ENCODE data around the gene C1QTNF12.

C1QTNF12 gene

DNA sequence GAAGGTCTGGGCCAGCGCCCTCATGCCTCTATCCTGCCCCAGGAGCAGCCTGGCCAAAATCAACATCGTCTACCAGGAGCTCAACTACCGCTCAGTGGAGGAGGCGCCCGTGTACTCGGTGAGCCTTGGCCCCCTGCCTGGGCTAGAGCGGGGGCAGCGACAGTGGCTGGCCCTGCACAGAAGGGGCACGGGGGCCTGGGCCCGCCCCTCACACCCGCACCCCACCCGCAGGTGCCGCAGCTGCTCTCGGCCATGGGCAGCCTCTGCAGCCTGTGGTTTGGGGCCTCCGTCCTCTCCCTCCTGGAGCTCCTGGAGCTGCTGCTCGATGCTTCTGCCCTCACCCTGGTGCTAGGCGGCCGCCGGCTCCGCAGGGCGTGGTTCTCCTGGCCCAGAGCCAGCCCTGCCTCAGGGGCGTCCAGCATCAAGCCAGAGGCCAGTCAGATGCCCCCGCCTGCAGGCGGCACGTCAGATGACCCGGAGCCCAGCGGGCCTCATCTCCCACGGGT is 44.6 kb upstream of the C1QTNF12 start:
- Histone ChIP-seq H3K27ac (ENCODE audit: poor library complexity, severe bottlenecking) (no peak overlapping the region), H3K4me1 (ENCODE audit: insufficient read depth, poor library complexity, severe bottlenecking) (no peaks in the 10 kb centered on the region), H3K27me3 (ENCODE audit: insufficient read depth, poor library complexity, severe bottlenecking) (no peaks in the 10 kb centered on the region), H3K4me3 (ENCODE audit: severe bottlenecking) (no peak overlapping the region), H3K9me3 (ENCODE audit: severe bottlenecking) (no peaks in the 10 kb centered on the region), H3K36me3 (ENCODE audit: low read depth) (no peaks in the 10 kb centered on the region)
- ATAC-seq (ENCODE audit: low read depth) (peak; percentile 35), DNase-seq (ENCODE audit: low spot score) (no peak)
- TF ChIP-seq, protein P1, sequence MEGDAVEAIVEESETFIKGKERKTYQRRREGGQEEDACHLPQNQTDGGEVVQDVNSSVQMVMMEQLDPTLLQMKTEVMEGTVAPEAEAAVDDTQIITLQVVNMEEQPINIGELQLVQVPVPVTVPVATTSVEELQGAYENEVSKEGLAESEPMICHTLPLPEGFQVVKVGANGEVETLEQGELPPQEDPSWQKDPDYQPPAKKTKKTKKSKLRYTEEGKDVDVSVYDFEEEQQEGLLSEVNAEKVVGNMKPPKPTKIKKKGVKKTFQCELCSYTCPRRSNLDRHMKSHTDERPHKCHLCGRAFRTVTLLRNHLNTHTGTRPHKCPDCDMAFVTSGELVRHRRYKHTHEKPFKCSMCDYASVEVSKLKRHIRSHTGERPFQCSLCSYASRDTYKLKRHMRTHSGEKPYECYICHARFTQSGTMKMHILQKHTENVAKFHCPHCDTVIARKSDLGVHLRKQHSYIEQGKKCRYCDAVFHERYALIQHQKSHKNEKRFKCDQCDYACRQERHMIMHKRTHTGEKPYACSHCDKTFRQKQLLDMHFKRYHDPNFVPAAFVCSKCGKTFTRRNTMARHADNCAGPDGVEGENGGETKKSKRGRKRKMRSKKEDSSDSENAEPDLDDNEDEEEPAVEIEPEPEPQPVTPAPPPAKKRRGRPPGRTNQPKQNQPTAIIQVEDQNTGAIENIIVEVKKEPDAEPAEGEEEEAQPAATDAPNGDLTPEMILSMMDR (IDR thresholded peaks at IDR 0.05; ENCODE audit: poor library complexity, severe bottlenecking): no peak

DNA sequence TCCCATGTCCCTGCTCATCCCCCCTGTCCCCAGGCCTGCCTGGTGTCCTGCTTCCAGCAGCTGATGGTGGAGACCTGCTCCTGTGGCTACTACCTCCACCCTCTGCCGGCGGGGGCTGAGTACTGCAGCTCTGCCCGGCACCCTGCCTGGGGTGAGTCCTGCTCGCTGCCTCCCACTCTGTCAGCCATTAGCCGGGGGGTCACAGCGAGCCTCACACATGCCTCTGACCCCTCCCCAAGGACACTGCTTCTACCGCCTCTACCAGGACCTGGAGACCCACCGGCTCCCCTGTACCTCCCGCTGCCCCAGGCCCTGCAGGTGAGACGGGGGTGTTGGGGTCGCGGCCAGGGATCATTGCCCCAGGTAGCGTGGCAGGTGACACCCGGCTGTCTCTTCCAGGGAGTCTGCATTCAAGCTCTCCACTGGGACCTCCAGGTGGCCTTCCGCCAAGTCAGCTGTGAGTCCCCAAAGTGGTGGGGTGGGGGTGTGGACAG is 43.8 kb upstream of the C1QTNF12 start:
- no peak for ATAC-seq (ENCODE audit: low read depth)
- Histone ChIP-seq H3K27me3 (ENCODE audit: insufficient read depth, poor library complexity, severe bottlenecking) (no peaks in the 10 kb centered on the region), H3K9me3 (ENCODE audit: severe bottlenecking) (no peaks in the 10 kb centered on the region), H3K27ac (ENCODE audit: poor library complexity, severe bottlenecking) (no peak overlapping the region), H3K4me1 (ENCODE audit: insufficient read depth, poor library complexity, severe bottlenecking) (no peaks in the 10 kb centered on the region), H3K4me3 (ENCODE audit: severe bottlenecking) (no peak overlapping the region), H3K36me3 (ENCODE audit: low read depth) (no peaks in the 10 kb centered on the region)
- TF ChIP-seq, protein P1 (IDR thresholded peaks at IDR 0.05; ENCODE audit: poor library complexity, severe bottlenecking): peak; percentile 28
- no peak for DNase-seq (ENCODE audit: low spot score)

DNA sequence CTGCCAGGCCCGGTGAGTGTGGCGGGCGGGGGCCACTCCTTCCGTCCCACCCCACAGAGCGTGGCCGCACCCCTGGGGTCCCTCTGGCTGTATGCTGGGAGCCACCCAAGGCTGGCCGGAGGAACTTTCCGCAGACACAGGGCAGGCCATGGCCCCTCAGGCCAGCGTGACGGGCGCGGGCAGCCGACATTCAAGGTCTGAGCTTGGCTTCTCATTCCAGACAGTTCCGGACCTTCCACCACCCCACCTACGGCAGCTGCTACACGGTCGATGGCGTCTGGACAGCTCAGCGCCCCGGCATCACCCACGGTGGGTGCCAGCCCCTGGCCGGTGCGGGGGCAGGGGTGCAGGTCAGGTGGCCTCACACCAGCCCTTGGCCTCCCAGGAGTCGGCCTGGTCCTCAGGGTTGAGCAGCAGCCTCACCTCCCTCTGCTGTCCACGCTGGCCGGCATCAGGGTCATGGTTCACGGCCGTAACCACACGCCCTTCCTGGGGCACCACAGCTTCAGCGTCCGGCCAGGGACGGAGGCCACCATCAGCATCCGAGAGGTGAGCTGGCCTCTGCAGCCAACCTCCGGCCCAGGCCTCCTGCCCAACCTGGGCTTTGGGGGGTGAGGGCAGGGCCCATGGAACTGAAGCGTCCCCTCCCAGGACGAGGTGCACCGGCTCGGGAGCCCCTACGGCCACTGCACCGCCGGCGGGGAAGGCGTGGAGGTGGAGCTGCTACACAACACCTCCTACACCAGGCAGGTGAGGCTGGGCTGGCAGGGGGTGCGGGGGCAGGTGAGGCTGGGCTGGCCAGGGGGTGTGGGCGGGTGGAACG is 41.0 kb upstream of the C1QTNF12 start:
- no peaks in the 10 kb centered on the region for H3K36me3 ChIP-seq (ENCODE audit: low read depth)
- no peak overlapping the region for H3K4me3 ChIP-seq (ENCODE audit: severe bottlenecking)
- no peak for DNase-seq (ENCODE audit: low spot score)
- H3K27ac ChIP-seq (ENCODE audit: poor library complexity, severe bottlenecking): no peak overlapping the region
- no peak for ATAC-seq (ENCODE audit: low read depth)
- no peaks in the 10 kb centered on the region for H3K9me3 ChIP-seq (ENCODE audit: severe bottlenecking)
- TF ChIP-seq, protein P1 (IDR thresholded peaks at IDR 0.05; ENCODE audit: poor library complexity, severe bottlenecking): no peak
- H3K27me3 ChIP-seq (ENCODE audit: insufficient read depth, poor library complexity, severe bottlenecking): no peaks in the 10 kb centered on the region
- no peaks in the 10 kb centered on the region for H3K4me1 ChIP-seq (ENCODE audit: insufficient read depth, poor library complexity, severe bottlenecking)

DNA sequence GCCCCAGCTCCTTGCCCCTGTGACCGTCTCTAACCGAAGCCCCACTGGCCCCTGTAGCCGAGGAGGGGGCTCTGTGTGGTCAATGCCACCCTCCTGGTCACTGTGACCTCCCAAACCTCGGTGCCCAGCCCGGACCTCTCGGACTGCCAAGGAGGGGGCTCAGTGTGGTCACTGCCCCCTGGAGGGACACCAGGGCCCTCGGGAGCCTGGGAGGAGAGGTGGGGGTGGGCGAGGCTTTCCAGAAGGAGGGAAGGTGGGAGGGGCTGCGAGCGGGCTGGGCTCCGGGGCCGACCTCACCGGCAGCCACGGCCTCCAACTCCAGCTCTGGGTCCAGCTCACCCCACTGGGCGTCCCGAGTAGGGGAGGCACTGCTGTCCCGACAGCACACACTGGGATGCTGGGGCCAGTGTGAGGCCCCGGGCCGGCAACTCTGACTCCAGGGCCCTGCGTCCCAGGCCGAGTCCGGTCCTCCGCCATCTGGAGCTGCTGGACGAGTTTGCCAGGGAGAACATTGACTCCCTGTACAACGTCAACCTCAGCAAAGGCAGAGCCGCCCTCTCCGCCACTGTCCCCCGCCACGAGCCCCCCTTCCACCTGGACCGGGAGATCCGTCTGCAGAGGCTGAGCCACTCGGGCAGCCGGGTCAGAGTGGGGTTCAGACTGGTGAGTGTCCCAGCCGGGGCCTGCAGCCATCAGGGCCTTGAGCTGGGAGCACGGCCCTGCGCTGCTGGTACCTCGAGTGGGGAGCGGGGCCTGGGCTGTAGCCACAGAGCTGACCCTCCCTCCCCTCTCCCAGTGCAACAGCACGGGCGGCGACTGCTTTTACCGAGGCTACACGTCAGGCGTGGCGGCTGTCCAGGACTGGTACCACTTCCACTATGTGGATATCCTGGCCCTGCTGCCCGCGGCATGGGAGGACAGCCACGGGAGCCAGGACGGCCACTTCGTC is 40.1 kb upstream of the C1QTNF12 start:
- ATAC-seq (ENCODE audit: low read depth) (no peak), DNase-seq (ENCODE audit: low spot score) (no peak)
- Histone ChIP-seq H3K4me3 (ENCODE audit: severe bottlenecking) (no peak overlapping the region), H3K36me3 (ENCODE audit: low read depth) (no peaks in the 10 kb centered on the region), H3K4me1 (ENCODE audit: insufficient read depth, poor library complexity, severe bottlenecking) (no peaks in the 10 kb centered on the region), H3K27me3 (ENCODE audit: insufficient read depth, poor library complexity, severe bottlenecking) (no peaks in the 10 kb centered on the region), H3K27ac (ENCODE audit: poor library complexity, severe bottlenecking) (no peak overlapping the region), H3K9me3 (ENCODE audit: severe bottlenecking) (no peaks in the 10 kb centered on the region)
- TF ChIP-seq, protein P1 (IDR thresholded peaks at IDR 0.05; ENCODE audit: poor library complexity, severe bottlenecking): no peak
